HepG2 (cell line): ENCODE measurements around the gene CCDC126.

Experiments
- KMT2A ChIP-seq: sonication (generic); formaldehyde crosslinking; IDR thresholded peaks from 2 replicates; pipeline ENCODE4 v1.4.0; 2020; ENCODE audit warnings: missing genetic modification reagents
- RELA ChIP-seq: sonication (generic); formaldehyde crosslinking; IDR thresholded peaks from 2 replicates; pipeline ENCODE4 v1.4.0; 2020; ENCODE audit warnings: missing genetic modification reagents

DNA sequence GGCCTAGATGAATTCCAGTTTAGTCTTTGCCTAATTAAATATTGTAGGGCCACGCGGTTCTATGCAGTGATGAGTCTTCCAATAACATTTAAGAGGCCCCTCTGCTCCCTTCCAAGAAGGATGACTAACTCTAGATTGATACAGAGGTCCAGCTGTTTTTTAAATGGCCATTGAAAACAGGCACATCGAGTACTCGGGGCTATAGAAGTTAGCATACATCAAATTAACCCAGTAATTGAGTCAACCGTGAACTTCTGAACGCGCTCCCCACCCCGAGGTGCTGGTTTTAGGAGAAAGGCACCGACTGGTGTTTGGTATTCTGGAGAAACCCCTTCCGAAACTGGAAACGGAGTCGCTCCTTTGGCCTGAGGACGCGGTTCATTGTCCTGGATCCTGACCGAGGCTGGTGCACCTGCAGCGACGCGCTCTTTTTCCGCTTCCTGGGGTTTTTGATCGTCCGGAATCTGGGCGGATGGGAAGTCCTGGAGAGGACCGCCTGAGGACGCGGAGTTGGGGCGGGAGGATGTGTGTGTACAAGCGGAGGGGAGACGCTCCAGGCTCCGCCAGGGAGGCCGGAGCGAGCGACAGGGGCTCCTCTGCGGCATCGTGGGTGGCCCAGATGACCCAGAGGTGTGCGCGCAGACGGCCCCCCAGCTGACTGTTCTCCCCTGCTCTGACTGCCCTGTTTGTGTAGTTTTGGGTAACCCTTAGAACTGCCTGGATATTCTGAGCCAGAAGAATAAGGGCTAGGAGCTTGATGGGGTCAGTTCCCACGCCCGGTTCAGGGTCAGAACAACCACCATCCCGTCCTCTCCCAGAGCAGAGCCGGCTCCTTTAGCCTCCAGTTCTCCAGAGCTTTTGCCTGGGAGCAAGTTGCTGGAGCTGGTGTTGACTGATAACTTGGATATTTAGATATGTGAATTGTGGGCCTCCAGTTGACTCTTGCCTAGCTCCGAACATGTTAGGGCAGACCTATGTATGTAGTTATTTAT, 83.5 kb downstream of the CCDC126 start:
- TF ChIP-seq RELA (CRISPR knock-in tag) (no peak), KMT2A (CRISPR knock-in tag) (no peak)
